ENCODE measurements around the gene ANKS6. TPM values are rescaled to one million over a fixed set of nuclear protein-coding genes. Genes with fewer than 3 reads are reported as not detected.

Gene ANKS6
- total and polyA plus RNA-seq, 2 experiments from 2014 or later, result 36.9 to 59.0 TPM

GRCh38 chr9:98829766-98830165 lies 33.4 kb upstream of the ANKS6 start:
- Histone ChIP-seq H3K4me2 (no peak overlapping the region), H3K36me3 (ENCODE audit: insufficient read depth) (no peaks in the 10 kb centered on the region), H3K79me2 (replicated peaks; ENCODE audit: insufficient read depth) (no peaks in the 10 kb centered on the region), H3F3A (replicated peaks; ENCODE audit: low read depth) (no peaks in the 10 kb centered on the region), H3K4me1 (ENCODE audit: insufficient read depth) (no peaks in the 10 kb centered on the region), H2AFZ (no peak overlapping the region), H3K9me2 (ENCODE audit: insufficient read depth) (no peaks in the 10 kb centered on the region), H4K20me1 (replicated peaks; ENCODE audit: insufficient read depth) (no peaks in the 10 kb centered on the region), H3K27me3 (ENCODE audit: insufficient read depth) (no peaks in the 10 kb centered on the region), H3K4me3 (no peak overlapping the region), H3K27ac (ENCODE audit: low read depth) (no peak overlapping the region)
- ATAC-seq (no peak), DNase-seq (ENCODE audit: low spot score) (no peak)
- TF ChIP-seq POLR2AphosphoS5 (IDR thresholded peaks at IDR 0.05; ENCODE audit: low read depth) (no peak), ZNF462 (CRISPR knock-in tag; IDR thresholded peaks at IDR 0.05) (no peak), REST (IDR thresholded peaks at IDR 0.05; ENCODE audit: unreplicated experiment) (no peak), ETS1 (IDR thresholded peaks at IDR 0.05) (no peak), EZH2phosphoT487 (IDR thresholded peaks at IDR 0.05; ENCODE audit: unreplicated experiment) (no peak), ZNF114 (CRISPR knock-in tag; IDR thresholded peaks at IDR 0.05) (no peak), NANOG (IDR thresholded peaks at IDR 0.05; ENCODE audit: borderline replicate concordance) (no peak), JUNB (IDR thresholded peaks at IDR 0.05; ENCODE audit: unreplicated experiment) (no peak), ZNF331 (CRISPR knock-in tag; IDR thresholded peaks at IDR 0.05; ENCODE audit: low read depth) (no peak), EZH2 (IDR thresholded peaks at IDR 0.05; ENCODE audit: low read depth, unreplicated experiment) (no peak), STAT1 (IDR thresholded peaks at IDR 0.05; ENCODE audit: unreplicated experiment) (no peak), CREB1 (CRISPR knock-in tag; IDR thresholded peaks at IDR 0.05; ENCODE audit: low read depth) (no peak), CTCF (conservative IDR thresholded peaks at IDR 0.05; ENCODE audit: low read depth in 2 of 2) (no peak)
- no peak overlapping the region for H3K27ac Mint-ChIP-seq
- peaks cover 4% of the 10 kb centered on the region; the same call in 1 of the 3 replicates for H3K4me1 Mint-ChIP-seq
- H3K4me3 Mint-ChIP-seq, result no peak overlapping the region
- no peaks in the 10 kb centered on the region for H3K9me3 Mint-ChIP-seq
- peaks cover 7% of the 10 kb centered on the region for H3K27me3 Mint-ChIP-seq (ENCODE audit: insufficient read depth, low read depth, poor library complexity)
- peaks cover 4% of the 10 kb centered on the region; the same call in 2 of the 3 replicates for H3K36me3 Mint-ChIP-seq (ENCODE audit: low read depth)
